K562 (cell line): ENCODE measurements around the gene PGPEP1. TPM values are rescaled to one million over a fixed set of nuclear protein-coding genes. Genes with fewer than 3 reads are reported as not detected.

ENCODE experiments used
- ATAC-seq: fragments of 200-7000 bp; cut with Tn5 transposase; 3 replicates; pipeline ENCODE4 v1.9.1; 2020; ENCODE audit warnings: moderate library complexity
- BruUV-seq: library from RNA; stranded (reverse); fragments of 400-500 nt; replicated peaks from 2 replicates; lab custom pipeline; 2021; lab: Mats Ljungman, UMichigan
- CTCF ChIA-PET: fragments of 300-600 bp; formaldehyde crosslinking; extraction: SDS; loops from one replicate; lab custom pipeline; 2021; ENCODE audit warnings: low intra/inter-chr PET ratio; lab: Yijun Ruan, JAX
- POLR2A ChIA-PET: fragments of 300-600, 350-650 bp; sonication (Branson Sonifier 250); formaldehyde crosslinking; extraction: SDS; loops from one replicate; lab custom pipeline; 2021; ENCODE audit warnings: antibody characterized with exemption, inconsistent platforms; lab: Yijun Ruan, JAX
- DNase-seq, 4 experiments: peaks; one replicate each; pipeline versions ENCODE4 v3.0.0 to v3.0.0-alpha.2; 2011 to 2018; ENCODE audit warnings: low spot score in 3 of 4, mixed read lengths in 3 of 4; ENCODE audit errors: extremely low read depth in 1 of 4
- FAIRE-seq: peaks from 2 replicates; lab custom pipeline; 2011; peaks lifted over from hg19 to GRCh38; lab: Jason Lieb, UNC
- H2AFZ ChIP-seq: 2 replicates; pipeline ENCODE4 v1.6.0; 2011; ENCODE audit warnings: low read depth, low read length, control low read depth, inconsistent platforms
- H3K27ac ChIP-seq: fragments of 200-600 bp; 3 replicates; pipeline ENCODE4 v1.8.0; 2011; ENCODE audit warnings: low read depth, mild to moderate bottlenecking, control low read depth, inconsistent platforms, low read length, moderate library complexity, mixed read lengths; ENCODE audit errors: extremely low read depth
- H3K27me3 ChIP-seq, 2 experiments: fragments of 300-600 bp in 1 of 2; 2 replicates in 1 of 2; 3 replicates in 1 of 2; pipeline versions ENCODE4 v1.6.0 to v1.8.0; 2011; ENCODE audit warnings: inconsistent platforms in 2 of 2, low read length in 2 of 2, mild to moderate bottlenecking in 1 of 2, mixed read lengths in 1 of 2, moderate library complexity in 1 of 2; ENCODE audit not compliant: control insufficient read depth in 2 of 2, insufficient read depth in 2 of 2
- H3K36me3 ChIP-seq: fragments of 300-600 bp; 3 replicates; pipeline ENCODE4 v1.8.0; 2011; ENCODE audit warnings: mild to moderate bottlenecking, low read length, inconsistent platforms; ENCODE audit not compliant: control insufficient read depth, insufficient read depth
- H3K4me1 ChIP-seq, 2 experiments: fragments of 200-600 bp in 1 of 2; replicated peaks in 1 of 2; 2 replicates in 1 of 2; 3 replicates in 1 of 2; pipeline versions ENCODE4 v1.5.1 to v1.8.0; 2011; ENCODE audit warnings: inconsistent platforms in 2 of 2, low read length in 2 of 2, mild to moderate bottlenecking in 1 of 2, mixed read lengths in 1 of 2, moderate library complexity in 1 of 2; ENCODE audit not compliant: control insufficient read depth in 2 of 2, insufficient read depth in 2 of 2
- H3K4me2 ChIP-seq: 2 replicates; pipeline ENCODE4 v1.6.1; 2011; ENCODE audit warnings: low read length, control low read depth, inconsistent platforms, mixed read lengths; ENCODE audit not compliant: insufficient read depth
- H3K4me3 ChIP-seq: fragments of 200-600 bp; sonication (generic), shearing (Covaris generic); 2 replicates; pipeline ENCODE4 v1.5.1; 2016; ENCODE audit warnings: control low read depth, inconsistent platforms
- H3K79me2 ChIP-seq: fragments of 200-600 bp; 3 replicates; pipeline ENCODE4 v1.8.0; 2011; ENCODE audit warnings: low read length, inconsistent platforms; ENCODE audit not compliant: control insufficient read depth, insufficient read depth
- H3K9ac ChIP-seq, 2 experiments: 2 replicates each; pipeline versions ENCODE4 v1.6.0 to v1.6.1; 2011; ENCODE audit warnings: low read depth in 2 of 2, low read length in 2 of 2, control low read depth in 1 of 2, inconsistent platforms in 1 of 2, mild to moderate bottlenecking in 1 of 2, mixed read lengths in 1 of 2; ENCODE audit not compliant: insufficient read depth in 1 of 2
- H3K9me1 ChIP-seq: one replicate; pipeline ENCODE4 v1.6.0; 2011; ENCODE audit warnings: inconsistent platforms, mild to moderate bottlenecking, low read length, moderate library complexity; ENCODE audit not compliant: control insufficient read depth, insufficient read depth
- H3K9me3 ChIP-seq: replicated peaks from 2 replicates; pipeline ENCODE4 v1.5.1; 2011; ENCODE audit warnings: low read depth, low read length, inconsistent platforms; ENCODE audit not compliant: control insufficient read depth, insufficient read depth
- H4K20me1 ChIP-seq: replicated peaks from 2 replicates; pipeline ENCODE4 v1.6.1; 2011; ENCODE audit warnings: low read length, inconsistent platforms, mixed read lengths; ENCODE audit not compliant: control insufficient read depth, insufficient read depth
- AFF4 ChIP-seq: sonication (generic); formaldehyde crosslinking; IDR thresholded peaks from 2 replicates; pipeline ENCODE4 v1.8.0; 2023; ENCODE audit warnings: mild to moderate bottlenecking, missing genetic modification reagents
- ATF2 ChIP-seq: sonication (generic); formaldehyde crosslinking; IDR thresholded peaks from 2 replicates; pipeline ENCODE4 v1.8.1; 2022; ENCODE audit warnings: missing genetic modification reagents
- C11orf30 ChIP-seq: fragments of 450-650 bp; IDR thresholded peaks from 2 replicates; pipeline ENCODE4 v1.6.1; 2016; ENCODE audit warnings: low read depth, mild to moderate bottlenecking
- CBFA2T3 ChIP-seq: fragments of 450-650 bp; IDR thresholded peaks from 2 replicates; pipeline ENCODE4 v1.6.1; 2017
- DPF2 ChIP-seq: fragments of 450-650 bp; IDR thresholded peaks from 2 replicates; pipeline ENCODE4 v1.6.1; 2016
- ETS2 ChIP-seq: IDR thresholded peaks from 2 replicates; pipeline ENCODE4 v1.6.1; 2016; ENCODE audit warnings: borderline replicate concordance, missing genetic modification characterization, mild to moderate bottlenecking, moderate library complexity, missing compliant biosample characterization; ENCODE audit not compliant: poor library complexity, severe bottlenecking
- HDAC3 ChIP-seq: fragments of 450-650 bp; IDR thresholded peaks from 2 replicates; pipeline ENCODE4 v1.6.1; 2018; ENCODE audit warnings: borderline replicate concordance, mild to moderate bottlenecking, moderate library complexity; ENCODE audit not compliant: partially characterized antibody
- MAFK ChIP-seq: IDR thresholded peaks from 2 replicates; pipeline ENCODE4 v1.6.1; 2011; ENCODE audit warnings: low read length, improper control_type of control experiment
- ZC3H11A ChIP-seq: IDR thresholded peaks from 2 replicates; pipeline ENCODE4 v1.6.1; 2012; ENCODE audit warnings: low read depth, low read length, improper control_type of control experiment
- ZKSCAN3 ChIP-seq: fragments of 250-450 bp; sonication (Bioruptor Pico); IDR thresholded peaks from 2 replicates; pipeline ENCODE4 v1.4.0; 2020
- ZNF146 ChIP-seq: IDR thresholded peaks from one replicate; pipeline ENCODE4 v1.6.1; 2018; ENCODE audit warnings: missing compliant biosample characterization; ENCODE audit not compliant: unreplicated experiment
- ZNF316 ChIP-seq: fragments of 450-650 bp; IDR thresholded peaks from 2 replicates; pipeline ENCODE4 v1.6.1; 2016
- ZNF551 ChIP-seq: fragments of 250-450 bp; sonication (Bioruptor Pico); IDR thresholded peaks from 2 replicates; pipeline ENCODE4 v1.5.0; 2021; ENCODE audit warnings: mild to moderate bottlenecking, moderate library complexity
- WGBS: fragments of 100-300 bp; shearing (Covaris generic); methylation state at CpG from one replicate; pipeline ENCODE4 v1.1.6; 2016; ENCODE audit warnings: low coverage, mixed read lengths; ENCODE audit not compliant: insufficient coverage; ENCODE audit errors: missing lambda C conversion rate; 5-methylcytosine and 5-hydroxymethylcytosine counted together
- in situ Hi-C: fragments of 300-500 bp; cut with MboI; formaldehyde crosslinking; loops from 4 replicates; pipeline ENCODE4 v1.15.0; 2018; ENCODE audit warnings: inconsistent platforms, mixed read lengths
- intact Hi-C: fragments of 100-400 bp; cut with micrococcal nuclease; formaldehyde crosslinking; loops from 2 replicates; pipeline ENCODE4 v1.14.2; 2022
- polyA plus RNA-seq, 8 experiments: library from polyadenylated mRNA; depleted of rRNA in 4 of 8; stranded (reverse) in 5 of 8; unstranded in 3 of 8; fragments of >200 nt; fragmentation: Nextera tagmentation in 2 of 8; fragmentation: Illumina TruSeq in 1 of 8; extraction: Ambion mirVana in 2 of 8; extraction: Trizol in 1 of 8; gene quantifications; 2 replicates each; pipeline versions ENCODE4 v1.2.1 to v1.2.3, GENCODE V29; 2011 to 2014; ENCODE audit warnings: inconsistent platforms in 1 of 8, missing spikeins in 1 of 8
- total RNA-seq, 7 experiments: library from RNA; depleted of rRNA in 6 of 7; stranded (reverse); fragments of >200 nt in 6 of 7; fragmentation: Illumina TruSeq in 2 of 7; extraction: Trizol in 2 of 7; gene quantifications; 2 replicates each; pipeline versions ENCODE4 v1.2.1 to v1.2.3, GENCODE V29; 2011 to 2021; ENCODE audit warnings: low replicate concordance in 1 of 7

PGPEP1 gene
- total and polyA plus RNA-seq, 9 of the 15 experiments (the other 6 are each of a cell fraction or from before 2014, with no cell fraction given) = 10.0 to 69.6 (median 33.5) TPM

GRCh38 chr19:18304458-18305310 lies 35.7 kb upstream of the PGPEP1 start (continued):
- no peak for TF ChIP-seq AFF4 (CRISPR knock-in tag)

- Histone ChIP-seq H3K4me1 (peaks cover 24 to 85% of the 10 kb centered on the region in 2 experiments), H3K79me2 (no peaks in the 10 kb centered on the region; the same call in 2 of the 3 replicates), H3K27ac (peak overlapping the region; percentile 10; the same call in 1 of the 3 replicates), H3K4me3 (no peak overlapping the region), H3K27me3 (no peaks in the 10 kb centered on the region), H3K9me1 (no peaks in the 10 kb centered on the region), H4K20me1 (no peaks in the 10 kb centered on the region), H3K9ac (0 out of 4 replicates have a peak overlapping the region, but pooled peaks of 1 of the 2 experiments have one; percentile 48), H2AFZ (no peak overlapping the region), H3K9me3 (no peaks in the 10 kb centered on the region), H3K36me3 (peaks cover 56% of the 10 kb centered on the region; the same call in 1 of the 3 replicates), H3K4me2 (no peak overlapping the region)
- no peak for FAIRE-seq
- POLR2A ChIA-PET = interaction anchor here (0.8 to 1.2 kb wide), 3 partner anchors 15 to 27 kb away, joined by 3 to 6 read pairs (median 4); partner anchors contain the start of gene JUND
- intact Hi-C loops (no loop called here), in situ Hi-C loops (no loop called here)
- no TSS peak for BruUV-seq
- CTCF ChIA-PET = no interaction called here
- WGBS = 85% methylated on average over 24 of the region's 26 CpGs
- ATAC-seq = no peak
- no peak for DNase-seq
- TF ChIP-seq HDAC3 = no peak
- peak; percentile 55; the same call in 1 of the 2 replicates for TF ChIP-seq C11orf30
- TF ChIP-seq ZNF551 (CRISPR knock-in tag) = no peak
- TF ChIP-seq ETS2 (tag) = no peak
- TF ChIP-seq ZC3H11A = no peak
- no peak for TF ChIP-seq ATF2 (CRISPR knock-in tag)
- TF ChIP-seq ZKSCAN3 (CRISPR knock-in tag) = no peak
- TF ChIP-seq MAFK = peak; percentile 28; the same call in 1 of the 2 replicates
- TF ChIP-seq ZNF316 = peak; percentile 74
- no peak for TF ChIP-seq DPF2
- TF ChIP-seq CBFA2T3 = no peak
- TF ChIP-seq ZNF146 = no peak
These were observed 34.0 kb upstream of the PGPEP1 start for GRCh38 chr19:18306209-18306887.
